ENCODE data around the gene LRP8.

The LRP8 gene

DNA sequence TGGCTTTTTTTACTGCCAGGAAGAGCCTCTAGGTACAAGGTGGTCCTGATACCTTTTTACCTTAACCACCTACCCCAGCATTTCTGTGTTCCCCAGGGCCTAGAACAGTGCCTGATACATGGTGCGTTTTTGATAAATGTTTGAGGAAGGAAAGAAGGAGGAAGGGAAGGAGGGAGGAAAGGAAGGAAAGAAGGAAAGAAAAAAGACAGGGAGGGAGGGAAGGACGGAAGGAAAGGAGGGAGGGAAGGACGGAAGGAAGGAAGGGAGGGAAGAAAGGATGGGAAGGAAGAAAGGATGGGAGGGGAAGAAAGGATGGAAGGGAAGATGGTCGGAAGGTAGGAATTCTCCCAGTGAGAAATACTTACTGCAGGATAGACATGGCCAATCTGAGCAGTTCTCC, 77.5 kb downstream of the LRP8 start:
- FAIRE-seq (no peak), DNase-seq (ENCODE audit: insufficient read length, low spot score) (no peak)
- no peak for TF ChIP-seq POLR2AphosphoS5 (IDR thresholded peaks at IDR 0.05; ENCODE audit: low read depth, low read length)
- TF ChIP-seq SPI1 (IDR thresholded peaks at IDR 0.05; ENCODE audit: low read depth, low read length), result no peak
- TF ChIP-seq POU2F2 (IDR thresholded peaks at IDR 0.05; ENCODE audit: low read depth, low read length), result no peak

DNA sequence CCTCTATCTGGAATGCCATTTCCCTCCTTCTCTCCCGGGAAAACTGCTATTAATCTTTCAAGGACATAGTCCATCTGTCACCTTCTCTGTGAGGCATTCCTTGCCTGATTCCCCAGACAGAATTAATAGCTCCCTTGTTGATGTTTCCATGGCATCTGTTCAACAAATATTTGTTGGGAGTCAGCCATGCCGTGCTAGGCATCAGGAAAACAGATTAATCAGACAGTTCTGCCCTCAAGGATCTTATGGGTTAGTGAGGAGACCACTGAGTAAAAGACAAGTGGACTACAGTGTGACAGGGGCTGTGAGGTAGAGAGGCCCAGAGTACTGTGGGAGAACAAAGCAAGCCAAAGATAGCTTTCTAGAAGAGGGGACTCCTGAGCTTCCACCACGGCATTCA, 78.2 kb downstream of the LRP8 start:
- DNase-seq (ENCODE audit: insufficient read length, low spot score) (no peak), FAIRE-seq (no peak)
- no peak for TF ChIP-seq POLR2A (IDR thresholded peaks at IDR 0.05; ENCODE audit: low read depth, low read length)
- TF ChIP-seq PAX5 (IDR thresholded peaks at IDR 0.05; ENCODE audit: insufficient read depth, low read length, severe bottlenecking), result no peak
- no peak for TF ChIP-seq POLR2AphosphoS5 (IDR thresholded peaks at IDR 0.05; ENCODE audit: low read depth, low read length)
- no peak for TF ChIP-seq POU2F2 (IDR thresholded peaks at IDR 0.05; ENCODE audit: low read depth, low read length)

DNA sequence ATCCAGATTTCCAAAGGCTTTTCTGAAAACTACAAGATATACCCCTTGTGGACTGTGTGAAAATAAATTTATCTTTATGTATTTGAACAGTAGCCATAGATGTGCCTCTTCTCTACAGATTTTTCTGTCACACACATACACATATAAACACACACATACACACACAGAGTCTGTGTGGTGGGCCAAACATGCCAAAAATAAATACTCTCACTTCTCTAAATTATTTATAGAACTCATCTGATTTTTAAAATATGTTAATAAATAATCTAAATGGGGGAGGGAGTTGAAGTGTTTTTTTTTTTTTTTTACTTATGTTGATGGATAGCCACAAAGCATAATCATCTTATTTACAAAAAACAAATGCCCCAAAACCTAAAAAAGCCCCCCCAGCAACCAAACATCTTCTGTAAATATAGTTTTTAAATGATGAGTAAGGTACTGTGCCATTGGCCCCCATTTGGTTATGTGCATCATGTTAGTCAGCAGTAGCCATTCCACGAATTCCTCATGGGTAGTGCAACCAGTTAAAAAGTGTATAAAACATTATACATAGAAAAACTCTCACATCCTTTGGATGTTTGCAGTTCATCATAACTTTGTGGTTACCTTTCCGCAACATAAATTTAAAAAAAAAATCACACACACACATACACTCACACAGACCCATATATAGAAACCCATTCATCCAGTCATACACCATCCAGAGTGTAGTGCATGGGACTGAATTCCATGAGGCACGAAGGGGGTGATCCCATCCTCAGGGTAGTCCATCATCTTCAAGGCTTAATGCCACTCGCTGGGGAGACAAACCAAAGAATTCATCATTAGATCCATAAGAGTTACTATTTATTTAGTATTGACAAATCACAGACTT, 81.4 kb downstream of the LRP8 start:
- TF ChIP-seq POU2F2 (IDR thresholded peaks at IDR 0.05; ENCODE audit: low read depth, low read length), result no peak
- peak; percentile 80 for TF ChIP-seq SPI1 (IDR thresholded peaks at IDR 0.05; ENCODE audit: low read depth, low read length)
- no peak for TF ChIP-seq POLR2AphosphoS5 (IDR thresholded peaks at IDR 0.05; ENCODE audit: low read depth, low read length)
- DNase-seq (ENCODE audit: insufficient read length, low spot score), result no peak

DNA sequence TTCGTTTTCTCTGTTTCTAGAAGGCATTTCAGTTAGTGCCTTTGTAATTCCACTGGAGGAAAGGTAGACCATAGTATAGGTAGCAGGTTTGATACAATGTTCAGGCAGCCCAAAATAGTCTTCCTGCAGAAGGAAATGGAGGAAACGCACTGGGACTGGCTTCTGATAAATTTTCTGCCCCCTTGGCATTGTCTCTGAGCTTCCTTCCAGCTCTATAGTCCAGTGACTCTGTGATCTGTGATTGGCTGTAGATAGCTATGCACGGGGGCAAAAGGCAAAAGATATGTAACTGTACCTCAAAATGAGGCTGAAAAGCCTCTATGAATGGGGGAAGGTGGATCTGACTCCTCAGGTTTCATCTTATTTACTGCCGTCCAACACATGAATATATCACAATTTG, 83.7 kb downstream of the LRP8 start:
- TF ChIP-seq TAF1 (IDR thresholded peaks at IDR 0.05; ENCODE audit: low read depth, low read length) (no peak), POLR2AphosphoS5 (IDR thresholded peaks at IDR 0.05; ENCODE audit: low read depth, low read length) (no peak), SPI1 (IDR thresholded peaks at IDR 0.05; ENCODE audit: low read depth, low read length) (no peak), POLR2A (IDR thresholded peaks at IDR 0.05; ENCODE audit: low read depth, low read length) (no peak), PAX5 (IDR thresholded peaks at IDR 0.05; ENCODE audit: insufficient read depth, low read length, severe bottlenecking) (no peak), POU2F2 (IDR thresholded peaks at IDR 0.05; ENCODE audit: low read depth, low read length) (no peak)
- no peak for DNase-seq (ENCODE audit: insufficient read length, low spot score)
- no peak for FAIRE-seq

More for the DNA sequence above, 81.4 kb downstream of the LRP8 start:
- no peak for FAIRE-seq

DNA sequence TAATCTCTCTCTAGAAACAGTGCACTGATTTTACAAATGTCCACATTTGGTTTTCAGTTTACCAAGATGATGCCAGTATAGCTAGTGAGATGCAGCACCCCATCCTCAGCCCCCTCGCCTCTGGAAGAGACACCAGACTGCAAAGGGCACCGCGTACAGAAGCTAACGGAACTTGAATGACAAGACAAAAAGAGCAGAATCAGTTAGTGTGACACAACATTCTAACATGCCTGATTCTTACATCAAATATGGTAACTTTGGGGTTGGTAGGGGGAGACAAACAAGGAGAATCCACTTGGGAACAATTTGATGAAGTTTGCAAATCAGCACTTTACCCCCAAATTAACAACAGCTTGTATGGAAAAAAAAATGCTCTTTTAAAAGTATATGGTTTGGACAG, 85.5 kb downstream of the LRP8 start:
- DNase-seq (ENCODE audit: insufficient read length, low spot score) (no peak), FAIRE-seq (no peak)
- TF ChIP-seq TAF1 (IDR thresholded peaks at IDR 0.05; ENCODE audit: low read depth, low read length) (no peak), POLR2AphosphoS5 (IDR thresholded peaks at IDR 0.05; ENCODE audit: low read depth, low read length) (no peak), POU2F2 (IDR thresholded peaks at IDR 0.05; ENCODE audit: low read depth, low read length) (no peak), SPI1 (IDR thresholded peaks at IDR 0.05; ENCODE audit: low read depth, low read length) (no peak), POLR2A (IDR thresholded peaks at IDR 0.05; ENCODE audit: low read depth, low read length) (no peak), PAX5 (IDR thresholded peaks at IDR 0.05; ENCODE audit: insufficient read depth, low read length, severe bottlenecking) (no peak)

DNA sequence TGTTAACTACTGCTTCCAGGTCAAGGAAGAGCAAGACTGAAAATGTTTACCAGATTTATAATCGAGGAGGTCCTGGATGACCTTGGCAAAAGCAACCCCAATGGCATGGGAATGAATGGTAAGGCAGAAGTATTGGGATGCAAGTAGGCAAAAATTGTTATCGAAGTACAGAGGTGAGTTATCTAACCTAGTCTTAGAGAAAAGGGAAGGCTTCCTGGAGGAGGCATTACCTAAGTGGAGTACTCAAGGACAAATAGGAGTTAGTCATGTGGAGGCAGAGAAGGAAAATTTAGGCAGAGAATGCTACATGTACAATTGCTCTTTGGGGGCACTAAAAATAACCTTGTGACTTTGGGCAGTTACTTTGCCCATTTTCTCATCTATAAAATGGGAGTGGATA, 86.0 kb downstream of the LRP8 start:
- FAIRE-seq, result no peak
- TF ChIP-seq TAF1 (IDR thresholded peaks at IDR 0.05; ENCODE audit: low read depth, low read length) (no peak), POLR2AphosphoS5 (IDR thresholded peaks at IDR 0.05; ENCODE audit: low read depth, low read length) (no peak), SPI1 (IDR thresholded peaks at IDR 0.05; ENCODE audit: low read depth, low read length) (no peak), PAX5 (IDR thresholded peaks at IDR 0.05; ENCODE audit: insufficient read depth, low read length, severe bottlenecking) (no peak), POU2F2 (IDR thresholded peaks at IDR 0.05; ENCODE audit: low read depth, low read length) (no peak), POLR2A (IDR thresholded peaks at IDR 0.05; ENCODE audit: low read depth, low read length) (no peak)
- DNase-seq (ENCODE audit: insufficient read length, low spot score), result no peak

DNA sequence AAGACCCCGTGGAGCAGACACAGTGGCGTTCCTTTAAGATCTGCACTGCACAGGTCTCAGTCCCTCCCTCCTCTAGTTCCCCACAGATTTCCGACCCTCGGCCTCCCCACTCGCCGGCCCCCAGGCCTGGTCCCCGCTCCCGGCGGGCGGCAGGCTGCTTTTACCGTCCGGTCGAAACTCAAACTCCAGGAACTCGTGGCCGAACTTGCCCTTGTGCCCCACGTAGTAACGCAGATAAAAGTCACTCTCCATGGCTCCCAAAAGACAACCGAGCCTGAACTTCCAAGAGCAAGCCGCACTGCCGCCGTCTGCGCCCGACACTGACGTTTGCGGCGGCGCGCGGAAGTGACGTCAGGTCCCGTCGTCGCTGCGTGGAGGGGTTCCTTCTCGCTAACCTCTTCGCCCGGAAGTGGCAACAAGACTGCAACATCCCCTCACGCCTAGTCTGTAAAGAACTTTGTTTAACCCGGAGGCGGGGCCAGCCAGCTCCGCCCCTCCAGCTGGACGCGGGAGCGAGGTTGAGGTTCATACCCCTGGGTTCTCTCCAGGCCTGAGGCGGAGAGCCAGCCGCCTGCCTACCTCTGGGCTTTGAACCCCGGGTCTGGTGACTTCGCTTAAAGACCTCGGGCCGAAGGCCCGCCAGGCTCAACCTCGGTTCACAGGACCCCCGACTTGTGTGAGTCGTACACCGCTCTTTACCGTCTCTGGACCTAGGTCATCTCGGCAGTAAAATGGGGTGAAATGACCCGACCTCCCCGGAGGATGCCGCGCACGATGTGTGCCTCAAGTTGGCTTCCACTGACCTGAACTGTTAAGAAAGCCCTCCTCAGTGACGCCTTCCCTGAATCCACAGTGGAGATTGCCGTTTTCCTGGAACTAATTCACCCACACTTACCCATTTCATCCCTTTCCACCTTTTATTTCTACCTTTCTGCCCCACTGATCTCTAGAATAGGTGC, 89.4 kb downstream of the LRP8 start, which contains the start of gene MAGOH:
Gene MAGOH, minus strand, starts transcription at position 322 of the 959 bp plus-strand sequence. Its CDS starts 70 bp downstream, at position 252.
- peak; percentile 98 for DNase-seq (ENCODE audit: insufficient read length, low spot score)
- peak; percentile 74 for TF ChIP-seq TAF1 (IDR thresholded peaks at IDR 0.05; ENCODE audit: low read depth, low read length)
- TF ChIP-seq SPI1 (IDR thresholded peaks at IDR 0.05; ENCODE audit: low read depth, low read length), result peak; percentile 60
- TF ChIP-seq POLR2AphosphoS5 (IDR thresholded peaks at IDR 0.05; ENCODE audit: low read depth, low read length), result peak; percentile 83
- TF ChIP-seq PAX5 (IDR thresholded peaks at IDR 0.05; ENCODE audit: insufficient read depth, low read length, severe bottlenecking), result no peak
- TF ChIP-seq POLR2A (IDR thresholded peaks at IDR 0.05; ENCODE audit: low read depth, low read length), result peak; percentile 82
- TF ChIP-seq POU2F2 (IDR thresholded peaks at IDR 0.05; ENCODE audit: low read depth, low read length), result peak; percentile 38; the same call in 1 of the 2 replicates
- peak; percentile 99 for FAIRE-seq

DNA sequence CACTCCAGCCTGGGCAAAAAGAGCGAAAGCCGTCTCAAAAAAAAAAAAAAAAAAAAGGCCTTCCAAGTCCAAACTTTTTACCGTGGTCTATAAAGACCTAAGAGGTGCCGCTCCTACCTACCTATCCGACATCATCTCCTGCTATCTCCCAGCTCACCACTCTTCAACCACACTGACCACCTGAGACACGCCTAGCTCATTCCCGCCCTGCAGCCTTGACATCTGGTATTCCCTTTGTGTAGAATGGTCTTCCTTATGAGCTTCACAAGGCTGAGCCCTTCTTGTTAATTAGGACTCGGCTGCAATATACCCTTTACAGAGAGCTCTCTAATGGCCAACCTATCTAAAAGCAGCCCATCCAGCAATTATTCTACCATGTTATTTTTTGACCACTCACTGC, 90.2 kb downstream of the LRP8 start:
- DNase-seq (ENCODE audit: insufficient read length, low spot score) (no peak), FAIRE-seq (no peak)
- TF ChIP-seq POLR2AphosphoS5 (IDR thresholded peaks at IDR 0.05; ENCODE audit: low read depth, low read length) (no peak), PAX5 (IDR thresholded peaks at IDR 0.05; ENCODE audit: insufficient read depth, low read length, severe bottlenecking) (no peak), SPI1 (IDR thresholded peaks at IDR 0.05; ENCODE audit: low read depth, low read length) (no peak), POU2F2 (IDR thresholded peaks at IDR 0.05; ENCODE audit: low read depth, low read length) (no peak), POLR2A (IDR thresholded peaks at IDR 0.05; ENCODE audit: low read depth, low read length) (no peak), TAF1 (IDR thresholded peaks at IDR 0.05; ENCODE audit: low read depth, low read length) (no peak)

DNA sequence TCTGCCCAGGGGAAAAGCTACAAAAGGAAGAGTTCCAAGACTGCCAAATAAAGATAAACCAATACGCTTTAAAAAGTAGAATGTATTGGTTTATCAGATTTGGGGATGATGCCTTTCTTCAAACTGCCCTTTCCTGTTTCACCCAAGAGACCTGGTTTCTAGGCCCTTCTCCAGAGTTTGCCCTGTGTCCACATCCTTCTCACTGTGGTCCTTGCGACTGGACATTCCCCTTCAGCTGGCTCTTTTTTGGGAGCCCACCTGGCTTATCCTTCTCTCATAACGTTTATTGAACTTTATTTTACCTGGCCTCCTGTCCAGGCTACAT, 106.9 kb downstream of the LRP8 start:
- no peak for TF ChIP-seq POLR2AphosphoS5 (IDR thresholded peaks at IDR 0.05; ENCODE audit: low read depth, low read length)
- no peak for TF ChIP-seq POLR2A (IDR thresholded peaks at IDR 0.05; ENCODE audit: low read depth, low read length)
- TF ChIP-seq POU2F2 (IDR thresholded peaks at IDR 0.05; ENCODE audit: low read depth, low read length), result no peak
- TF ChIP-seq SPI1 (IDR thresholded peaks at IDR 0.05; ENCODE audit: low read depth, low read length), result no peak
- TF ChIP-seq TAF1 (IDR thresholded peaks at IDR 0.05; ENCODE audit: low read depth, low read length), result no peak
- TF ChIP-seq PAX5 (IDR thresholded peaks at IDR 0.05; ENCODE audit: insufficient read depth, low read length, severe bottlenecking), result no peak
- no peak for FAIRE-seq
- DNase-seq (ENCODE audit: insufficient read length, low spot score), result no peak

Data from GM12891 (cell line).